Keratinocyte (primary cell): ENCODE results near the gene TOMM20. TPM values are rescaled to one million over a fixed set of nuclear protein-coding genes. Genes with fewer than 3 reads are reported as not detected.
"Not testable (repeated sequence)": the region's sequence is repeated elsewhere in the genome, so short reads cannot be mapped to it uniquely, and the experiment has no call there.

Experiments used
- DNase-seq: peaks from one replicate; pipeline ENCODE4 v3.0.0-alpha.2; 2011; ENCODE audit warnings: low read depth, missing footprints, low spot score
- FAIRE-seq: peaks from 2 replicates; lab custom pipeline; 2011; peaks lifted over from hg19 to GRCh38; lab: Jason Lieb, UNC
- H2AFZ ChIP-seq: 2 replicates; pipeline ENCODE4 v1.6.0; 2012; ENCODE audit warnings: low read length, control low read depth, inconsistent platforms; ENCODE audit not compliant: control insufficient read depth
- H3K27ac ChIP-seq: 2 replicates; pipeline ENCODE4 v1.5.1; 2011; ENCODE audit warnings: low read length; ENCODE audit not compliant: control insufficient read depth, insufficient read depth
- H3K27me3 ChIP-seq: 3 replicates; pipeline ENCODE4 v1.6.0; 2011; ENCODE audit warnings: low read length; ENCODE audit not compliant: control insufficient read depth, insufficient read depth; ENCODE audit errors: extremely low read depth
- H3K36me3 ChIP-seq, 2 experiments: 2 replicates in 1 of 2; 3 replicates in 1 of 2; pipeline ENCODE4 v1.5.1; 2011; ENCODE audit warnings: low read length in 2 of 2, mild to moderate bottlenecking in 1 of 2; ENCODE audit not compliant: control insufficient read depth in 2 of 2, insufficient read depth in 2 of 2; ENCODE audit errors: extremely low read depth in 1 of 2
- H3K4me1 ChIP-seq: 3 replicates; pipeline ENCODE4 v1.5.1; 2011; ENCODE audit warnings: low read length; ENCODE audit not compliant: control insufficient read depth, insufficient read depth; ENCODE audit errors: extremely low read depth
- H3K4me2 ChIP-seq: 3 replicates; pipeline ENCODE4 v1.6.0; 2011; ENCODE audit warnings: low read depth, low read length; ENCODE audit not compliant: control insufficient read depth, insufficient read depth; ENCODE audit errors: extremely low read depth
- H3K4me3 ChIP-seq, 3 experiments: fragments of 200-600 bp in 1 of 3; sonication (generic) in 1 of 3; 2 replicates in 2 of 3; 3 replicates in 1 of 3; pipeline ENCODE4 v1.5.1; 2011 to 2016; ENCODE audit warnings: low read length in 3 of 3, mild to moderate bottlenecking in 3 of 3, control low read depth in 2 of 3, inconsistent platforms in 1 of 3, low read depth in 1 of 3, mixed read lengths in 1 of 3, mixed run types in 1 of 3, moderate library complexity in 1 of 3; ENCODE audit not compliant: control insufficient read depth in 2 of 3, insufficient read depth in 2 of 3; ENCODE audit errors: extremely low read depth in 1 of 3
- H3K79me2 ChIP-seq: 2 replicates; pipeline ENCODE4 v1.6.0; 2012; ENCODE audit warnings: low read length; ENCODE audit not compliant: control insufficient read depth, insufficient read depth
- H3K9ac ChIP-seq: 3 replicates; pipeline ENCODE4 v1.6.0; 2011; ENCODE audit warnings: low read length; ENCODE audit not compliant: control insufficient read depth, insufficient read depth; ENCODE audit errors: extremely low read depth
- H3K9me1 ChIP-seq: 3 replicates; pipeline ENCODE4 v1.6.0; 2011; ENCODE audit warnings: low read length; ENCODE audit not compliant: control insufficient read depth, insufficient read depth; ENCODE audit errors: extremely low read depth
- H3K9me3 ChIP-seq: 2 replicates; pipeline ENCODE4 v1.5.1; 2012; ENCODE audit warnings: low read depth, low read length; ENCODE audit not compliant: control insufficient read depth
- H4K20me1 ChIP-seq: 3 replicates; pipeline ENCODE4 v1.6.0; 2011; ENCODE audit warnings: low read length; ENCODE audit not compliant: control insufficient read depth, insufficient read depth; ENCODE audit errors: extremely low read depth
- CTCF ChIP-seq, 3 experiments: IDR thresholded peaks in 1 of 3; conservative IDR thresholded peaks in 1 of 3; optimal IDR thresholded peaks in 1 of 3; 2 replicates in 2 of 3; 3 replicates in 1 of 3; pipeline versions ENCODE3 to v1.5.1; 2011; ENCODE audit warnings: low read length in 3 of 3, mild to moderate bottlenecking in 3 of 3, moderate library complexity in 2 of 3, control low read depth in 1 of 3, inconsistent platforms in 1 of 3; ENCODE audit not compliant: insufficient read depth in 2 of 3; ENCODE audit errors: extremely low read depth in 1 of 3
- EZH2 ChIP-seq: IDR thresholded peaks from one replicate; pipeline ENCODE4 v1.6.1; 2012; ENCODE audit warnings: inconsistent platforms, mild to moderate bottlenecking, low read length, moderate library complexity
- dilution Hi-C: fragments of 300-500 bp; cut with MboI; formaldehyde crosslinking; loops from one replicate; pipeline ENCODE4 v1.7.0; 2020; ENCODE audit warnings: low sequenced_read_pairs; ENCODE audit not compliant: extremely low pct_ligation_motif_present
- polyA plus RNA-seq, 5 experiments: library from polyadenylated mRNA; depleted of rRNA in 3 of 5; stranded (reverse) in 3 of 5; stranded (forward) in 1 of 5; unstranded in 1 of 5; fragments of >200 nt; gene quantifications; 1 replicate in 1 of 5; 2 replicates in 3 of 5; 3 replicates in 1 of 5; pipeline versions ENCODE4 v1.2.1 to v1.2.3, GENCODE V29; 2011 to 2012; ENCODE audit warnings: missing spikeins in 2 of 5, low read depth in 1 of 5, low replicate concordance in 1 of 5

The TOMM20 gene
- polyA plus RNA-seq, 1 donor (not counting 4 experiments of a cell fraction or from before 2014, with no cell fraction given) = 140 TPM

GRCh38 chr1:235098547-235098946 is 30.1 kb downstream of the TOMM20 start:
- Histone ChIP-seq H3K4me2 (no peak overlapping the region), H3K27me3 (no peaks in the 10 kb centered on the region), H3K9me3 (no peaks in the 10 kb centered on the region), H3K36me3 (no peaks in the 10 kb centered on the region), H3K4me1 (peaks cover 8% of the 10 kb centered on the region), H3K9ac (no peak overlapping the region), H3K27ac (no peak overlapping the region), H3K79me2 (no peaks in the 10 kb centered on the region), H2AFZ (no peak overlapping the region), H3K9me1 (no peaks in the 10 kb centered on the region), H4K20me1 (no peaks in the 10 kb centered on the region), H3K4me3 (no peak overlapping the region)
- FAIRE-seq = no peak
- TF ChIP-seq CTCF (optimal IDR thresholded peaks at IDR 0.05 in 1 of 3, IDR thresholded peaks at IDR 0.05 in 1 of 3, conservative IDR thresholded peaks at IDR 0.05 in 1 of 3; ENCODE audit: extremely low read depth in 1 of 3, insufficient read depth in 2 of 3, low read length in 3 of 3) (no peak), EZH2 (no peak)
- no peak for DNase-seq
- dilution Hi-C loops = no loop called here

GRCh38 chr1:235097501-235097900 is 31.1 kb downstream of the TOMM20 start:
- not testable (repeated sequence) for H3K4me1 ChIP-seq, FAIRE-seq

GRCh38 chr1:235095938-235096562 is 32.6 kb downstream of the TOMM20 start:
- TF ChIP-seq CTCF (optimal IDR thresholded peaks at IDR 0.05 in 1 of 3, IDR thresholded peaks at IDR 0.05 in 1 of 3, conservative IDR thresholded peaks at IDR 0.05 in 1 of 3; ENCODE audit: extremely low read depth in 1 of 3, insufficient read depth in 2 of 3, low read length in 3 of 3) (no peak), EZH2 (no peak)
- H3K4me1 ChIP-seq = peaks cover 3% of the 10 kb centered on the region
- H3K27me3 ChIP-seq = no peaks in the 10 kb centered on the region
- no peaks in the 10 kb centered on the region for H4K20me1 ChIP-seq
- no peak overlapping the region for H3K4me2 ChIP-seq
- no peak for DNase-seq
- H3K9me3 ChIP-seq = no peaks in the 10 kb centered on the region
- H3K79me2 ChIP-seq = no peaks in the 10 kb centered on the region
- no peak overlapping the region for H3K9ac ChIP-seq
- dilution Hi-C loops = no loop called here
- no peak overlapping the region for H3K27ac ChIP-seq
- no peaks in the 10 kb centered on the region for H3K9me1 ChIP-seq
- no peak overlapping the region for H3K4me3 ChIP-seq
- H2AFZ ChIP-seq = no peak overlapping the region
- no peaks in the 10 kb centered on the region for H3K36me3 ChIP-seq
- no peak for FAIRE-seq

More at GRCh38 chr1:235097501-235097900, 31.1 kb downstream of the TOMM20 start:
- H3K79me2 ChIP-seq, H3K36me3 ChIP-seq, dilution Hi-C loops, H3K9ac ChIP-seq, H3K9me1 ChIP-seq, H3K27ac ChIP-seq, DNase-seq, H3K4me3 ChIP-seq, H4K20me1 ChIP-seq, H3K27me3 ChIP-seq, H2AFZ ChIP-seq, H3K4me2 ChIP-seq, H3K9me3 ChIP-seq: not testable (repeated sequence)
